CD4-positive, alpha-beta T cell treated with Interleukin-10 for 1 hour (primary cell): ENCODE measurements around the gene POLR3H.
A peak's percentile ranks its signal among the peaks of the same experiment; 100 is the strongest.
"Not testable (repeated sequence)": the region's sequence is repeated elsewhere in the genome, so short reads cannot be mapped to it uniquely, and the experiment has no call there.

Experiments
- DNase-seq: peaks from one replicate; pipeline ENCODE4 v3.0.0-alpha.2; 2020

POLR3H gene, protein sequence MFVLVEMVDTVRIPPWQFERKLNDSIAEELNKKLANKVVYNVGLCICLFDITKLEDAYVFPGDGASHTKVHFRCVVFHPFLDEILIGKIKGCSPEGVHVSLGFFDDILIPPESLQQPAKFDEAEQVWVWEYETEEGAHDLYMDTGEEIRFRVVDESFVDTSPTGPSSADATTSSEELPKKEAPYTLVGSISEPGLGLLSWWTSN

DNA sequence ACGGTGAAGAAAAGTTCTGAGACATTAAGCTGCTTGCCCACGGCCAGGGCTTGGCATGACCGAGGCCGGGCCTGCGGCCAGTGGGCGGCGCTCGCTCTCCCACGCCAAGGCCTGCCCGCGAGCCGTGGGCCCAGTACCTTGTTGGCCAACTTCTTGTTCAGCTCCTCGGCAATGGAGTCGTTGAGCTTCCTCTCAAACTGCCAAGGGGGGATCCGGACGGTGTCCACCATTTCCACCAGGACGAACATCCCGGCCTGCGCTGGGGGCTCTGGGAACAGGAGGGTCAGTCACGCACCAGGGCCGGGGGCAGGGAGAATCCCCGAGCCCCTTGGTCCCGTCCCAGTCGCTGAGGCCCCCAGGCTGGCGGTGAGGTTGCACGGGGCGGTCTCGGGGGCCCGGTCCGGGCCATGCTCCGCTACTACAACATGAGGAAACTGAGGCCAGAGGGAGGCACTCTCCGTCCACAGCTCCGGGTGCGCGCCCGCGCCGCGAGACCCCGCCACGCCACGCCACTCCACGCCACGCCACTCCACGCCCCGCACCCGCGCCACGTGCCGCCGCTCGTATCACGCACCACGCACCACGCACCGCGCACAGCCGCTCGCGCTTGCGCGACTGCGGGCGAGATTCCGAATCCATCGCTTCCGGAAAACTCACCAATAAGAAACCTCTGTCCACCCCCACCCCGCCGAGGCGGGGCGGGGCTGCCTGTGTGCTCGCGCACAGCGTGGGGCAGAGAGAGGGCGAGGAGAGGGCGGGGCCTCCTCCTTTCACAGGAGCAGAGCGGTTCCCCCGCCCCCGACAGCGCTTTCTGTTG, at the start of gene POLR3H:
Gene POLR3H, minus strand, starts transcription at position 617 of the 817 bp plus-strand sequence. Its CDS starts 369 bp downstream, at position 248.
- DNase-seq, result peak; percentile 97

DNA sequence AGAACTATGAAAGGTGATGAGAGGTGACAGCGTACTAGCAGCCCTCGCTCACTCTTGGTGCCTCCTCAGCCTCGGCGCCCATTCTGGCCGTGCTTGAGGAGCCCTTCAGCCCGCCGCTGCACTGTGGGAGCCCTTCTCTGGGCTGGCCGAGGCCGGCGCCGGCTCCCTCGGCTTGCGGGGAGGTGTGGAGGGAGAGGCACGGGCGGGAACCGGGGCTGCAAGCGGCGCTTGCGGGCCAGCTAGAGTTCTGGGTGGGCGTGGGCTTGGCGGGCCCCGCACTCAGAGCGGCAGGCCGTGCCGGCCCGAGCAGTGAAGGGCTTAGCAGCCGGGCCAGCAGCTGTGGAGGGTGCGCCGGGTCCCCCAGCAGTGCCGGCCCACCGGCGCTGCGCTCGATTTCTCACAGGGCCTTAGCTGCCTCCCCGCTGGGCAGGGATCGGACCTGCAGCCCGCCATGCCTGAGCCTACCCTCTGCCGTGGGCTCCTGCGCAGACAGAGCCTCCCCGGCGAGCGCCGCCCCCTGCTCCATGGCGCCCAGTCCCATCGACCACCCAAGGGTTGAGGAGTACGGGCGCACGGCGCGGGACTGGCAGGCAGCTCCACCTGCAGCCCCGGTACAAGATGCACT, 49.2 kb upstream of the POLR3H start:
- not testable (repeated sequence) for DNase-seq

DNA sequence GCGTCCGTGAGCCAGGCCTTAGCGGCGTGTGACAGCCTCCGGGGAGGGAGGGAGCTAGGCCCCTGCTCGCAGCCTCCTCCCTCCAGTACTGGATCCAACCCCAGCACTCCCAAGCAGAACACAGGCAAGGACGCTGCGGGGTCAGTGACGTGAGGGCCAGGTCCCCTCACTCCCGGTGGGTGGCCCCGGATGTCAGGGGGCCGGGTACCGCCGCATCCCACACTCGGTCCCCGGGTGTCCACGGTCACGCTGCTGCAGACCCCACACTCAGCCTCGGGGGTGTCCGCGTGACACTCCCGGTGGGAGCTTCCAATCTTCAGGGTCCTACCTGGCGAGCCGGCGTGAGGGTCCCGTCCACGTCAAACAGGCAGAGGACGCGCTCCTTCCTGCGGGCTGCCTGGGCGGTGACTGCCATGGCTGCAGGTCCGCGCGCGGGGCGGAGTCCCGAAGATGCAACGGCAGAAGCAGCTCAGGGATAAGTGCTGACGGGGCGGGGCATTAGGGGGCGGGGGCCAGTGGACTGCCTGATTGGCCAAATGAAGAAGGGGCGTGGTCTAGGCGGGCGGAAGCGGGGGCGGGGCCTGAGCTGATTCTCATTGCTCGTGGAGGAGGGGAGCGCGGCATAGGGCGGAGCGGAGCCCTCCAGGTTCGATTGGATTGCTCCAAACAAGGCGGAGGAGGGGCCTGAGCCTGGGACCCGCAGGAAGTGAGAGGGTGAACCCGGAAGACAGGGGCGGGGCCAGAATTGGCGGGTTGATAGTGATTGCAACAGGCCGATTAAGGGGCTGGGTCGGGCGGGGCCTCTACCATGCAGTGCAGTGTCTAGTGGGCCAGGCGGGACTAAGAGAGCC, 45.3 kb upstream of the POLR3H start, which contains the start of gene PMM1:
Gene PMM1, minus strand, starts transcription at position 450 of the 851 bp plus-strand sequence. Its CDS starts 35 bp downstream, at position 415.
- DNase-seq, result peak; percentile 100

DNA sequence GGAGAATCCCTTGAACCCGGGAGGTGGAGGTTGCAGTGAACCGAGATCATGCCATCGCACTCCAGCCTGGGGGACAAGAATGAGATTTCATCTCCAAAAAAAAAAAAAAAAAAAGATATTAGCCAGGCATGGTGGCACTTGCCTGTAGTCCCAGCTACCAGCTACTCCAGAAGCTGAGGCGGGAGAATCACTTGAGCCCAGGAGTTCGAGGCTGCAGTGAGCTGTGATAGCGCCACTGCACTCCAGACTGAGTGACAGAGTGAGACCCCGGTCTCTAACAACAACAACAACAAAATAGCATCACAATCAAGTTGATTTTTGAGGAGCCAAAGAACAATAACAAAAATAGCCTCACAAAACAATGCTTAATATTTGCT, 43.1 kb upstream of the POLR3H start:
- no peak for DNase-seq

DNA sequence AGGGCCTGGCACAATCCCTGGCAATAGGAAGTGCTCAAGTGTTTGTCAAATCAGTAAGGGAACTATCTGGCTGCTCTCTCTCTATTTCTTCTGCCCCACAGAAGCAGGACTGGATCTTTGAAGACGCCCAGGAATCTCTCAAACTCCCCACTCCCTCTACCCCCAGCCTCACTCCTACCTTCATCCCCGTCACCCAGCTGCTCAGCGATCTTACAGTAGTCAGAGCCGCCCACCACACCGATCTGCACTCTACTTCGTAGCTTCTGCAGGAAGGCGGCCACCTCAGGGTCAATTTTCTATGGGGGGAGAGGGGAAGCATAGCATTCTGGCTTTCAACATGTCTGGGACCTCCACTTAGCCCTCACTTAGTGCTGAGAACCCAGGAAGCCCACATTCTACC, 41.6 kb upstream of the POLR3H start:
- no peak for DNase-seq

DNA sequence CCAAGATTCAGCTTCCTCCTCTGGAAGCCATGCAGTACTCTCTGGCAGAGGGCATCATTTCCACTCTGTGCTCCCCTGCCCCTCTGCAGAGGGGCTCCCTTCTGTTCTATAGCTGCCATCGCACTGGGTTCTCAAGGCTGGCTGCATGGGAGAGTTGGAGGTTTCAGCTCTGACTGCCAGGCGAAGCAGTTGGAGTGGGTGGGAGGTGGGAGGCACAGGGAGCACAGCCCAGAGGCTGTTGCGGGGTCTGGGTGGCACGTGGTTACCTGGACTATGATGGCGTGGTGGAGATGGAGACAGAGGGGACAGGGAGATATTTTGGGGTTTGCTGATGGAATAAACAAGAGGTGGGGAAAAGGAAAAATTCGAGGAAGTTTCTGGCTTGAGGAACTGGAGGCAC, 40.6 kb upstream of the POLR3H start:
- no peak for DNase-seq

DNA sequence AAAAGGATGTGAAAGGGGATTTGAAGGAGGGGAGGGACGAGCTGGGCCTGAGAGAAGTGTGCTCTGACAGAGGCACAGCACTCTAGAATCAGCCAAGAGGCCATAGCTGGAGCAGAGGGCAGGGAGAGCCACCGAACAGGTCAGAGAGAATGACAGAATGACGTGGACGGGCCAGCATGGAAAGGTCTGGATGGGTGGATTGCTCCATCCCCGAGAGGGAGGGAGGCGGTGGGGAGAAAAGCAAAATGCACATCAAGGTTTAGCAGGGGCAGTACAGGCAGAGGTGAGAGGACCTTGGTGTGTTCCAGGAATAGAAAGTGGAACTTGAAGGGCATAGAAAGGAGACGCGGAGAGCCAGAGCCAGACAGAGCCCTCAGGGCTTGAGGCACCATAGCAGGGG, 38.4 kb upstream of the POLR3H start:
- no peak for DNase-seq

DNA sequence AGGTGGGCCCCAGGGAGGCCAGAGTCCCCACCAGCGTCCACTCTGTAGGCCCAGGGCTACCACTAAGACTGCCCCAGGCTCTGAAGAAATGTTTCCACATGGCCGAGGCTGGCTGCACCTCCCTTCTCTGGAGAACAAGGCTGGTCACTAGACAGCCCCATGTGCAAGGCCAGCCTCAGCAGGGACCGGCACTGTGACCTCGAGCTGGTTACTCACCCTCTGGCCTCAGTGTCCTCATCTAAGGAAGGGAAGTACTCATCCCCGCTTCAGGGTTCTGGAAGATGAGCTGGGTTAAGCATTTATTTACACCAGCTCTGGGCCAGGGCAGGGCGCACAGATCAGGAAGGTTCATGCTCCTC, 35.7 kb upstream of the POLR3H start:
- DNase-seq, result no peak

DNA sequence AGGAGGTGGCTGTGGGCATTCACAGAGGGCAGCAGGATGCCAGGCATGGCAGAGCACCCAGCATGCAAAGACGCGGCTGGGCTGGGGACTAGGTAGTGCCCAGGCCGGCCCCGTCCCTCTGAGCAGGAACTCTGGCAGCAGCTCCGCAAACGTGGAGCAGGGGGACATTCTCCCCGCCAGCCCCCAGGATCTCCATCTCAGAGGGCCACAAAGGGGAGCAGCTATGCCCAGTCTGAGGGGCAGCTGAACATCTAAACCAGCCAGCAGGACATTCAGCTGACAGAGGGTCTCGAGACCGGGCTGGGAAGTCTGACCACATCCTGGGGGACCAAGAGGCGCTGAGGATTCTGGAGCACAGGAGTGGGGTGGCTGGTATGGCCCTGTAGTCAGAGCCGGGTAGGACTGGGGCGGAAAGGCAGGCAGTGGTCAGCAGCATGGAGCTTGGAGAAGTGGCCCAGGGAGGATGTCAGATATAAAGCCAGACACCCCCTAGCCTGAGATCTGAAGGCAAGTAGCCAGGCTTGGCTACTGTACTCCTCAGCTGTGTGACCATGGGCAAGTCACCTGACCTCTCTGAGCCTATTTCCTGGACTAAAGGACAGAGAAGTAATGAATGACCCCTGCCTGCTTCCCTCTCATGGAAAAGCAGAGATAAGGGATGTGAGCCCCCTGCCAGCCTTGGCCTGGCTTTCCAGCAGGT, 35.2 kb upstream of the POLR3H start:
- DNase-seq, result no peak

DNA sequence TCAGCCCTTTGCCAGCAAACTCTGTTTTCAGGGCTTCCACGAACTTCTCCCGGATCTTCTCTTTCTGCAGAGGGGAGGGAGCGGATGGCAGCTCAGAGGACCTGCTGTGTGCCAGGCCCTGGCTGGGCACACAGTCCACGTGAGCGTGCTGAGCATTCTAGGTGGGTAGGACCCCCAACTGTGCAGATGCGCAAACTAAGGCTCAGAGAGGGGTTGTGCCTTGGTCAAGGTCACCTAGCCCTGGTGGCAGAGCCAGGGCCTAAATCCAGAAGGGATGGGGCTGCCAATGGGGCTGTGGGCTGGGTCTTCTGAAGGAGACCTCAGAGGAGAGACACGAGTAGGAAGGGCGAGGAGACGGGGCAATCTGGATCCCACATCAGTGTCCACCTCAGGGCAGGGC, 34.5 kb upstream of the POLR3H start:
- DNase-seq, result no peak

DNA sequence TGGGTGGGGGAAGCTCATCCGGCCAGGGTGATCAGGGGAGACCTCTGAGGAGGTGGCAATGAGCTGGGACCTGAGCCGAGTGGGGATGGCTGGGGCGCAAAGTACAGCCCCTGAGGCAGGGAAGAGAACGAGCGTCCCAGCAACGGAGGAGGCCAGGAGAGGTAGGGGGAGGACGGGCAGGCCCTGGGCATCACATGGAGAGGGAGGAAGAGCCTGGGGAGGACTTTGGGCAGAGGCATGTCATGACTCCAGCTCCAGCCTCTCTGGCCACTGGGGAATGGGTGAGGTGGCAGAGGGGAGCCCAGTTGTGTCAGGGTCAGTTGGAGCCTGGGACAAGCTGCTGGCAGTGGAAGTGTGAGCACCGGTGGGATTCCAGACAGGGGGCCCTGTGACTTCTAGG, 33.8 kb upstream of the POLR3H start:
- no peak for DNase-seq

DNA sequence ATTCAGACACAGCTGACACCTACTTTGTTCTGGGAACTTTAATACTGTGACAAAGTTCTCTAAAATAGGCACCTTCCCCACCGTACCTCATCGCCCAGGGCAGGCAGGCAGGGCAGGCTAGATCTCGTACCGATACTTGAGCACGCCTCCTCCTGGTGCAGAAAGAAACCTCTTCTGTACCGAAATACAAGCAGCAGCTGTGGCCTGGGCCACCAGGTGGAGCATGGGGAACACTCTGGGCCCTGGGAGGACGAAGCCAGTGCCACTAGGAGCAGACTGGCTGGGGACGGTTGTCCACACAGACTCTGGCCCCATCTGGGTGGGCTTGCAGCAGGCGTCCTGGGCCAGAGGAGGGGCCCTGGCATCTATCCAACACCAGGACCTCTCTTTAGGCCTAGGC, 32.6 kb upstream of the POLR3H start:
- peak; percentile 41 for DNase-seq

DNA sequence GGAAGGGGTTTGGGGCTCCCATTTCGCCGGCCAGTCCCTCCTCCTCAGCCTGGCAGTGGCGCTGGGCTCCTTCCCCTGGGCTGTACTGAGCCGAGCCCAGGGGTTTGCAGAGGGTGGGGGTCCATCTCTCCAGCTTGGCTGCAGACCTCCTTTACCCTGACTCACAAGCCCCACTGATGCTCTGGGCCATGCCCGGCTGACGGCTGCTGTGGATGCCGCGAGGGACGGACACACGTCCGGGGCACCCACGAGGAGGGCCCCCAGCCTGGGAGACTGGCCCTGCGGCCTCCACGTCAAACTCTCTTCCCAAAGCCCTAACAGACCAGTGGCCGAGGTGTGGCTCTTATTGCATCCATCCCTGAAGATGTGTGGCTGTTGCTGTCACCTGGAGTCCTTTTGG, 31.3 kb upstream of the POLR3H start:
- DNase-seq, result no peak

DNA sequence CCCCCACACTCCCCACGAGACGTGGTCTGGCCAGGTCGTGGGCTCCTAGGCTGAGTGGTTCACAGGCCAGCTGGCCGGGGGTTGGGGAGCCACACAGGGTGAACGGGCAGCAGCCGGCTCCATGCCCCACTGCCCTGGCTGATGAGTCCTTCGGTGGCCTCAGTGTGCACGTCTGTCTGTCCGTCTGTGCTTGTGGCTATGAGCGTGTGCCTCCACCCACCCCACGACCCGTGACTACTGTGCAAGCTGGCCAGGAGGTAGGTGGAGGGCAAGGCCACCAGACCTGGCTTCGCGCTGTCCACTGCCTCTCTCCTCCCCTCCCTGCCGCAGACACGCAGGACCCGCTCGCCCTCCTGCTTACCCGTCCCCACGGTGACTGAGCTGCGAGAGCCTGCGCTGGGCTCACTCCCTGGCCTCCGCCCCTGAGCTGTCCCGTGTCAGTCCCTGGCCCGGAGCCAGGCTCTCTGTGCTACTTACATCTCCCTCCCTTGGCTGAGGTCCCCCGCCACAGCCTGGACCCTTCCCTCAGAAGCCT, 30.6 kb upstream of the POLR3H start:
- no peak for DNase-seq

DNA sequence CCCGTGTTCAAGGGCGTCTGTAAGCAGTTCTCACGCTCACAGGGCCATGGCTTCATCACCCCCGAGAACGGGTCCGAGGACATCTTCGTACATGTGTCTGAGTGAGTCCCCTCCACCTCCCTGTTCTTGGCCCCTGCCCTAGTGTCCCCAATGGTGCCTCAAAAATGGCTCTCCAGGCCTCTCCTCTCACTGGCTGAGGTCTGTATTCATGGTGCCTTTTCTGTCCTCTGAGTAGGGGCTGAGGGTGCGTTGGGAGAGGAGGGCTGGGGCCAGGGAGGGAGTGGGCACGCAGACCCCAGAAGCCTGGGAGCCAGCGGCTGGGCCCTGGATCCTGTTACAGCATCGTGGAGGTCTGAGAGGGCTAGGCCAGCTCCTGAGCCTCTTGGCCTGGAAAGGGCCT, 29.4 kb upstream of the POLR3H start:
- no peak for DNase-seq

DNA sequence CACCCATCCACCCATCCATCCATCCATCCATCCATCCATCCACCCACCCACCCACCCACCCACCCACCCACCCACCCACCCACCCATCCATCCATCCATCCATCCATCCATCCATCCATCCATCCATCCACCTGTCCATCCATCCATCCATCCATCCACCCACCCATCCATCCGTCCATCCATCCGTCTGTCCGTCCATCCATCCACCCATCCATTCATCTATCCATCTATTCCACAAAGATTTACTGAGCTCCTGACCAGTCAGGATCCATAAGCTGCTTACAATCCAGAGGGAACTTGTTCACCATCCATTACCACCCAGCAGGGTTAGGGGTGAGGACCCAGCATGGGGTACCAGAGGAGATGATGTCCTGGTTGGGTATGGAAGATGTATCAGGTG, 28.0 kb upstream of the POLR3H start:
- DNase-seq, result not testable (repeated sequence)

DNA sequence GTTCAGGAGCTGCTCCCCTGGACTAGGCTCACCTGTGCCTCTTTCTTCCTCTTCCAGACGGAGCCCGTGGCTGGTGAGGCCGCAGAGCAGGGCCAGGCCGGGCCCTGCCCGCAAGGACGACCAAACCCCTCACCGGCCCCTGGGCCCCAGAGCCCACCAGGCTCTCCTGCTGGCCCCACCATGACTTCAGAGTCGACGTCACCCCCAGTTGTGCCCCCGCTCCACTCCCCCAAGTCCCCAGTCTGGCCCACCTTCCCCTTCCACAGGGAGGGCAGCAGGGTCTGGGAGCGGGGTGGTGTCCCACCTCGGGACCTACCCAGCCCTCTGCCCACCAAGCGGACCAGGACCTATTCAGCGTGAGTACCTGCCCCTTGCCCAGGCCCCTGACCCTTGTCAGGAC, 27.5 kb upstream of the POLR3H start:
- DNase-seq, result no peak

DNA sequence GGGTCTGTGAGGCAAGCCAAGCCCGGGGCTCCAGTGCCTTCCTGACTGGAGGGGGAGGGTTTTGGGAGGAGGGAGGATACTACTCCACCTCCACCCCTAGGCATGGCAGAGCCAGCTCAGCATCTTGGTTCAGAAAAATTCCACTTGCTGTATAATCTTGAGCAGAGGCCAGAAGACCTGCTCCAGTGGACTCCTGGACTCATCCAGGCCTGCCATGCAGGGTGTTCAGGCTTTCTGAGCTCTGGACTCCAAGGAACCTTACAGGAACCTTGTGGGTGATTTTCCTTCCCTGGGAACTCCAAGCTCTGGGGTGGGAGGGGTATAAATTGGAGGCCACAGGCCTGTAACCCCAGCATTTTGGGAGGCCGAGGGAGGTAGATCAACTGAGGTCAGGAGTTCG, 26.0 kb upstream of the POLR3H start:
- DNase-seq, result no peak

DNA sequence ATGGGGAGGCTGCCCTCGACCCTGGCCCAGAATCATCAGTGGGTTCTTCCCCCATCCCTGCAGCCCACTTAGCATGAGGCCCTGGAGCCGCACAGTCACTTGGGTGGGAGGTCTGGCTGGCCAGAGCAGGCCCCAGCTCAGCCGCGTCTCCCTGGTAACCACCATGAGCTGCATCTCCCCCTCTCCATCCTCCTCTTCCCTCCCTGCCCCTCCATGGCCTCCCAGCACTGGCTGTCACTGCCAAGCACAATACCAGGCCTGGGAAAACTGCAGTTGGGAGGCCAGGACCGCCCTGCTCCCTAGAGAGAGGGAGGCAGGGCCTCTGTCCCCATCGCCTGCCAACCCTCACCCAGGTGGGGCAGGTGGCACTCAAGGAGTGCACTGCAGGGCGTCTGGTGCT, 24.5 kb upstream of the POLR3H start:
- no peak for DNase-seq

DNA sequence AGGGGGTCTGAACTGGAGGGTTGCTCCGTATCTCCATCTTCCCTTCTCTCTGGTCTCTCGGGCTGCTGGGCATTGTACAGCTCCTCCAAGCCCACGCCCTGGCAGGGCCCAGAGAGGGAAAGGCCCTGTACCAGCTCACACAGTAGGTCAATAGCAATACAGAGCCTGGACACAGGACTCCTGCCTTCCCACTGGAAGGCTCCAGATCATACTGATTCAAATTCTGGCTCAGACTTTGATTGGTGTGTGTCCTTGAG, 23.2 kb upstream of the POLR3H start:
- no peak for DNase-seq

DNA sequence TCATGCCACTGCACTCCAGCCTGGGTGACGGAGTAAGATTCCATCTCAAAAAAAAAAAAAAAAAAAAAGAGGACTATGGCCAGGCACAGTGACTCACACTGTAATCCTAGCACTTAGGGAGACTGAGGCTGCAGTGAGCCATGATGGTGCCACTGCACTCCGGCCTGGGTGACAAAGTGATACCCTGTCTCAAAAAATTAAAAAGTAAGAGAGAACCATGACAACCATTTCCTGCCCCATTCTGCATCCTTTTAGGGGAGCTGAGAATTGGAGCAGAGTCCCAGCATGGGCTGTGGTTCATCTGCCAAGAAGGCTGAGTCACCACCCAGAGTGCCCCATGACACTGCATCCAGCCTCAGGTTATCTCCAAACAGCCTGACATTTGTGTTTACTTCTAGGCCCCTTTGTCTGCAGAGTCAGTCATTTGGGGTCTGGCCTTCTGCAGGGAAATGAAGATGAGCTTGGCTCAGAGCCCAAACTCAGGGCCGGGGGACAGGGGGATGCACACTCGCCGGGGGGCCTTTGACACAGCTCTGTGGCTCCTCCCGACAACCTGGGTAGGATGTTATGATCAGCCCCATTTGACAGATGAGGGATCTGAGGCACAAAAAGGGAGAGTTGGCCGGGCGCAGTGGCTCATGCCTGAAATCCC, 21.3 kb upstream of the POLR3H start:
- no peak for DNase-seq

DNA sequence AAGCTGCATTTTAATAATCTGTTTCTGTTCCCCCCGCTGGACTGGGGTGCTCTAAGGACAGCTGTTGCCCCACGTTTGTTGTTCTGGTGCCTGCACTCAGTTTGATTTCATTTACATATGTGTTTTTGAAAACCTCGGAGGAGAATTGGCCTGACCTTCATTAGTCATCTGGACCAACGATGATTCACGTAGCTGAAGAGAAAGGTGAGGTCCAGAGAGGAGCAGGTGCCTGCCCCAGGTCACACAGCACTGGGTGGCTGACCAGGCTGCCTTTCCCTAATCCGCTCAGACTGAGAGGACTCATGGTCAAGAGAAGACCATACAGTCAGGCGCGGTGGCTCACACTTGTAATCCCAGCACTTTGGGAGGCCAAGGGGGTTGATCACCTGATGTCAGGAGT, 20.3 kb upstream of the POLR3H start:
- no peak for DNase-seq
